Stimulated activated CD4-positive, alpha-beta T cell treated with anti-CD3 and anti-CD28 coated beads, Interleukin-15, amount 100 ng/mL, for 24 hours (primary cell): ENCODE data around the gene MEIS2.

Experiments
- DNase-seq: peaks from one replicate; pipeline ENCODE4 v3.0.0-alpha.2; 2020

MEIS2 gene

GRCh38 chr15:36959746-36960145 is 140.6 kb downstream of the MEIS2 start:
- DNase-seq = no peak

GRCh38 chr15:36958606-36959005 is 141.7 kb downstream of the MEIS2 start:
- DNase-seq = no peak

- no peak for DNase-seq
Measured at GRCh38 chr15:36954486-36954885, 145.9 kb downstream of the MEIS2 start.

GRCh38 chr15:36953346-36953745 is 147.0 kb downstream of the MEIS2 start:
- no peak for DNase-seq

- no peak for DNase-seq
Measured at GRCh38 chr15:36951731-36952247, 148.6 kb downstream of the MEIS2 start.

GRCh38 chr15:36950371-36950770 is 150.0 kb downstream of the MEIS2 start:
- DNase-seq = no peak

- no peak for DNase-seq
Measured at GRCh38 chr15:36948982-36949381, 151.4 kb downstream of the MEIS2 start.

- DNase-seq = no peak
Measured at GRCh38 chr15:36947035-36947719, 153.2 kb downstream of the MEIS2 start.

GRCh38 chr15:36944442-36944841 is 155.9 kb downstream of the MEIS2 start:
- no peak for DNase-seq

GRCh38 chr15:36943508-36944361 is 156.6 kb downstream of the MEIS2 start:
- DNase-seq = no peak

GRCh38 chr15:36942248-36942827 is 158.0 kb downstream of the MEIS2 start:
- no peak for DNase-seq

- no peak for DNase-seq
Measured at GRCh38 chr15:36941798-36942197, 158.6 kb downstream of the MEIS2 start.

- DNase-seq = no peak
Measured at GRCh38 chr15:36940636-36941260, 159.6 kb downstream of the MEIS2 start.

- no peak for DNase-seq
Measured at GRCh38 chr15:36940219-36940618, 160.1 kb downstream of the MEIS2 start.

- DNase-seq = no peak
Measured at GRCh38 chr15:36938764-36939163, 161.6 kb downstream of the MEIS2 start.

GRCh38 chr15:36938131-36938530 is 162.2 kb downstream of the MEIS2 start:
- DNase-seq = no peak

- no peak for DNase-seq
Measured at GRCh38 chr15:36936613-36937012, 163.7 kb downstream of the MEIS2 start.

- no peak for DNase-seq
Measured at GRCh38 chr15:36933255-36933990, 166.9 kb downstream of the MEIS2 start.

GRCh38 chr15:36932070-36932469 is 168.3 kb downstream of the MEIS2 start:
- no peak for DNase-seq

- no peak for DNase-seq
Measured at GRCh38 chr15:36931434-36931833, 168.9 kb downstream of the MEIS2 start.

GRCh38 chr15:36926427-36926825 is 173.9 kb downstream of the MEIS2 start:
- no peak for DNase-seq

- DNase-seq = no peak
Measured at GRCh38 chr15:36925653-36926426, 174.5 kb downstream of the MEIS2 start.
